Tibial nerve (tissue), 4 donors: ENCODE measurements around the gene CFAP20DC. TPM values are rescaled to one million over a fixed set of nuclear protein-coding genes. Genes with fewer than 3 reads are reported as not detected.
"Not testable (repeated sequence)": the region's sequence is repeated elsewhere in the genome, so short reads cannot be mapped to it uniquely, and the experiment has no call there.

Experiments
- DNase-seq, 2 donors: peaks; one replicate each; pipeline ENCODE4 v3.0.0-alpha.2; 2019; ENCODE audit warnings: low spot score in 2 of 2
- H3K27ac ChIP-seq, 4 donors: fragments of 200-600 bp; sonication (generic) in 3 of 4; one replicate each; pipeline ENCODE4 v1.5.1; 2017 to 2019; ENCODE audit warnings: mild to moderate bottlenecking in 1 of 4
- H3K27me3 ChIP-seq, 2 donors: fragments of 200-600 bp; sonication (generic) in 1 of 2; one replicate each; pipeline versions ENCODE4 v1.5.1 to v1.6.0; 2017 to 2019
- H3K36me3 ChIP-seq, 3 donors: fragments of 200-600 bp; sonication (generic); one replicate each; pipeline ENCODE4 v1.5.1; 2018 to 2019
- H3K4me1 ChIP-seq, 4 donors: fragments of 200-600 bp; sonication (generic) in 3 of 4; one replicate each; pipeline ENCODE4 v1.5.1; 2017 to 2019
- H3K4me3 ChIP-seq, 4 donors: fragments of 200-600 bp; sonication (generic) in 3 of 4; one replicate each; pipeline ENCODE4 v1.5.1; 2017 to 2019; ENCODE audit warnings: mild to moderate bottlenecking in 1 of 4, moderate library complexity in 1 of 4
- H3K9me3 ChIP-seq, 4 donors: fragments of 200-600 bp; sonication (generic) in 3 of 4; one replicate each; pipeline ENCODE4 v1.5.1; 2017 to 2019
- EP300 ChIP-seq, 2 donors: sonication (generic); formaldehyde crosslinking; IDR thresholded peaks; one replicate each; pipeline ENCODE4 v1.6.1; 2017; ENCODE audit warnings: antibody characterized with exemption in 2 of 2, mild to moderate bottlenecking in 1 of 2
- POLR2A ChIP-seq, 2 donors: fragments of 450-650 bp; IDR thresholded peaks; one replicate each; pipeline ENCODE4 v1.6.1; 2017; ENCODE audit warnings: antibody characterized with exemption in 2 of 2, mild to moderate bottlenecking in 2 of 2, moderate library complexity in 2 of 2
- WGBS, 2 donors: methylation state at CpG; one replicate each; pipeline ENCODE4 v1.1.5; 2018; 5-methylcytosine and 5-hydroxymethylcytosine counted together
- total RNA-seq, 4 donors: library from RNA; depleted of rRNA; stranded (reverse); fragments of >200 nt; gene quantifications; one replicate each; pipeline ENCODE4 v1.1.0, GENCODE V29; 2016
- TF ChIP-seq, protein P1 (sequence below), 5 experiments: fragments of 200-600 bp in 3 of 5; fragments of 450-650 bp in 2 of 5; sonication (generic) in 3 of 5; IDR thresholded peaks; one replicate each; pipeline ENCODE4 v1.5.1; 2016 to 2019; ENCODE audit warnings: antibody characterized with exemption in 5 of 5, mild to moderate bottlenecking in 3 of 5, moderate library complexity in 2 of 5

Gene CFAP20DC
- total RNA-seq: 1 to 10 TPM; 1.3 to 2.0 (median 1.7) TPM

- H3K4me1 ChIP-seq: peaks cover 0 to 6% (median 0%) of the 10 kb centered on the region in 4 donors
- peak; percentile 71 to 73 for DNase-seq
- TF ChIP-seq EP300 (IDR thresholded peaks at IDR 0.05) (peak in 1 of 2 donors; percentile 69), POLR2A (IDR thresholded peaks at IDR 0.05) (peak; percentile 28 to 68)
- TF ChIP-seq, protein P1, sequence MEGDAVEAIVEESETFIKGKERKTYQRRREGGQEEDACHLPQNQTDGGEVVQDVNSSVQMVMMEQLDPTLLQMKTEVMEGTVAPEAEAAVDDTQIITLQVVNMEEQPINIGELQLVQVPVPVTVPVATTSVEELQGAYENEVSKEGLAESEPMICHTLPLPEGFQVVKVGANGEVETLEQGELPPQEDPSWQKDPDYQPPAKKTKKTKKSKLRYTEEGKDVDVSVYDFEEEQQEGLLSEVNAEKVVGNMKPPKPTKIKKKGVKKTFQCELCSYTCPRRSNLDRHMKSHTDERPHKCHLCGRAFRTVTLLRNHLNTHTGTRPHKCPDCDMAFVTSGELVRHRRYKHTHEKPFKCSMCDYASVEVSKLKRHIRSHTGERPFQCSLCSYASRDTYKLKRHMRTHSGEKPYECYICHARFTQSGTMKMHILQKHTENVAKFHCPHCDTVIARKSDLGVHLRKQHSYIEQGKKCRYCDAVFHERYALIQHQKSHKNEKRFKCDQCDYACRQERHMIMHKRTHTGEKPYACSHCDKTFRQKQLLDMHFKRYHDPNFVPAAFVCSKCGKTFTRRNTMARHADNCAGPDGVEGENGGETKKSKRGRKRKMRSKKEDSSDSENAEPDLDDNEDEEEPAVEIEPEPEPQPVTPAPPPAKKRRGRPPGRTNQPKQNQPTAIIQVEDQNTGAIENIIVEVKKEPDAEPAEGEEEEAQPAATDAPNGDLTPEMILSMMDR (IDR thresholded peaks at IDR 0.05): peak in 1 of 5 experiments; percentile 21
- 2% methylated on average over 53 to 55 of the region's 60 CpGs for WGBS, 2 donors
- no peaks in the 10 kb centered on the region for H3K36me3 ChIP-seq
- H3K9me3 ChIP-seq: no peaks in the 10 kb centered on the region
- H3K27ac ChIP-seq: peak within 1 kb of the TSS; percentile 54 to 72 (median 61)
- no peaks in the 10 kb centered on the region for H3K27me3 ChIP-seq
- peak within 1 kb of the TSS; percentile 42 to 63 (median 52) for H3K4me3 ChIP-seq
Measured at GRCh38 chr3:59049671-59050331, at the start of gene CFAP20DC. TSS of gene CFAP20DC (minus strand) at chr3:59050025. CDS start at chr3:59049631, 394 bp downstream.

DNA sequence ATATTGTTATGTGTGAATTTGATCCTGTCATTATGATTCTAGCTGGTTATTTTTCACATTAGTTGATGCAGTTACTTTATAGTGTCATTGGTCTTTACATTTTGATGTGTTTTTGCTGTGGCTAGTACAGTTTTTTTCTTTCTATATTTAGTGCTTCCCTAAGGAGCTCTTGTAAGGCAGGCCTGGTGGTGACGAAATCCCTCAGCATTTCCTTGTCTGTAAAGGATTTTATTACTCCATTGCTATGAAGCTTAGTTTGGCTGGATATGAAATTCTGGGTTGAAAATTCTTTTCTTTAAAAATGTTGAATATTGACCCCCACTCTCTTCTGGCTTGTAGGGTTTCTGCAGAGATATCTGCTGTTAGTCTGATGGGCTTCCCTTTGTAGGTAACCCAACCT lies 48.7 kb upstream of the CFAP20DC start:
- H3K4me3 ChIP-seq, DNase-seq, H3K9me3 ChIP-seq, H3K4me1 ChIP-seq, H3K27ac ChIP-seq, H3K36me3 ChIP-seq, H3K27me3 ChIP-seq: not testable (repeated sequence)
- 50 to 68% methylated on average over 1 of the region's 1 CpG for WGBS, 2 donors

- Histone ChIP-seq H3K36me3 (no peaks in the 10 kb centered on the region), H3K4me1 (no peaks in the 10 kb centered on the region), H3K4me3 (no peak overlapping the region), H3K9me3 (peaks cover 0 to 9% (median 0%) of the 10 kb centered on the region in 4 donors), H3K27ac (no peak overlapping the region), H3K27me3 (no peaks in the 10 kb centered on the region)
- TF ChIP-seq EP300 (IDR thresholded peaks at IDR 0.05) (no peak), POLR2A (IDR thresholded peaks at IDR 0.05) (no peak)
- TF ChIP-seq, protein P1 (IDR thresholded peaks at IDR 0.05): no peak
- no peak for DNase-seq
- WGBS, 2 donors: 73 to 75% methylated on average over 3 of the region's 3 CpGs
Measured at GRCh38 chr3:59094446-59094845, 44.6 kb upstream of the CFAP20DC start.

DNA sequence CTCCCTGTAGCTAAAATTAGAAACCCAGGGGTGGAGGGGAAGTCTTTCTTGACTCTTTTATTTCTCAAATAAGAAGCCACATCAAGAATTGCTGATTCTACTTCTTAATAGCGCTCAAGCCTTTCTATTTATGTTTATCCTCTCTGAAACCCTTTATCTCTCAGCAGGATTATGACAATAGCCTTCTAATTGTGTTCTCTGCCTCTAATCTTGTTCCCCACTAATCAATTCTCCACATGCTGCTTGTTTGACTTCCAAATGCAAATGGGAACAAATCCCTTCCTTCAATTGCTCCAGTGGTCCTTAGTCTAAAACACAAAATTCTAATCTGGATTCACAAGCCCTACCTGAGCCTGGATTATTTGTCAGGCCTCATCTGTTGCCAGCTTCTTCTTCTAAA lies 43.7 kb upstream of the CFAP20DC start:
- no peak overlapping the region for H3K4me3 ChIP-seq
- H3K4me1 ChIP-seq: no peaks in the 10 kb centered on the region
- no peak for DNase-seq
- no peaks in the 10 kb centered on the region for H3K27me3 ChIP-seq
- 83 to 86% methylated on average over 1 of the region's 1 CpG for WGBS, 2 donors
- peaks cover 0 to 9% (median 0%) of the 10 kb centered on the region in 4 donors for H3K9me3 ChIP-seq
- H3K27ac ChIP-seq: no peak overlapping the region
- TF ChIP-seq, protein P1 (IDR thresholded peaks at IDR 0.05): no peak
- no peak for TF ChIP-seq POLR2A (IDR thresholded peaks at IDR 0.05)
- TF ChIP-seq EP300 (IDR thresholded peaks at IDR 0.05): no peak
- H3K36me3 ChIP-seq: no peaks in the 10 kb centered on the region

DNA sequence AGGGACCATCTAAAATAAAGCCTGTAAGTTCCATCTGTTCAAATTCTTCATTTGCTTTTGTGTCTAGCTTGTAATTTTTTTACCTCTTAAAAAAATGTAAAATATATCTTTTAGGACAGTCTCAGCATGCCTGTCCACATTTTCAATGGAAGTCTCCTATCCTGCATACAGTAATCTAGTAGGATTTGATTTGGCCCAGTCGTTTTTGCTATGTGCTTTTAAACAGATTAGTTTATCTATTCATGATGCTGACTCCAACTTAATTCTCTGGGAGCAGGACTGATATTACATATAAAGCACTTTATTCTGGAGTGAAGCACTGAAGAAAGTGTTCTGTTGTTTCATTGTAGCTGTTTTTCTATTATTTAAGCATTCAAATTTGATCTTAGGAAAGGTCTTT lies 38.9 kb upstream of the CFAP20DC start:
- 50 to 64% methylated on average over 1 of the region's 1 CpG for WGBS, 2 donors
- H3K4me1 ChIP-seq: no peaks in the 10 kb centered on the region
- no peaks in the 10 kb centered on the region for H3K36me3 ChIP-seq
- no peaks in the 10 kb centered on the region for H3K27me3 ChIP-seq
- no peaks in the 10 kb centered on the region for H3K9me3 ChIP-seq
- H3K27ac ChIP-seq: no peak overlapping the region
- no peak for DNase-seq
- no peak overlapping the region for H3K4me3 ChIP-seq
- no peak for TF ChIP-seq EP300 (IDR thresholded peaks at IDR 0.05)
- TF ChIP-seq, protein P1 (IDR thresholded peaks at IDR 0.05): no peak
- TF ChIP-seq POLR2A (IDR thresholded peaks at IDR 0.05): no peak
